ENCODE measurements around the gene TNRC18.
A peak's percentile ranks its signal among the peaks of the same experiment; 100 is the strongest.
"Not testable (repeated sequence)": the region's sequence is repeated elsewhere in the genome, so short reads cannot be mapped to it uniquely, and the experiment has no call there.

TNRC18 gene

GRCh38 chr7:5287802-5288201 lies 135.8 kb downstream of the TNRC18 start:
- no peak for DNase-seq

- not testable (repeated sequence) for DNase-seq
These were observed 136.3 kb downstream of the TNRC18 start for GRCh38 chr7:5287373-5287772.

- no peak for DNase-seq
These were observed 136.7 kb downstream of the TNRC18 start for GRCh38 chr7:5286933-5287332.

GRCh38 chr7:5284304-5285281 lies 139.0 kb downstream of the TNRC18 start:
- DNase-seq, result peak in 1 of 2 donors; percentile 16

GRCh38 chr7:5283421-5284303 lies 140.0 kb downstream of the TNRC18 start:
- DNase-seq, result no peak

- DNase-seq, result peak in 1 of 2 donors; percentile 16
These were observed 140.9 kb downstream of the TNRC18 start, which contains the start of gene SLC29A4 for GRCh38 chr7:5282543-5283316. TSS of gene SLC29A4 (plus strand) at chr7:5282943. CDS start at chr7:5287817, 4,874 bp downstream.

GRCh38 chr7:5281598-5282500 lies 141.8 kb downstream of the TNRC18 start:
- not testable (repeated sequence) for DNase-seq

- DNase-seq, result no peak
These were observed 143.9 kb downstream of the TNRC18 start for GRCh38 chr7:5279734-5280133.

GRCh38 chr7:5278766-5279165 lies 144.9 kb downstream of the TNRC18 start:
- DNase-seq, result no peak

GRCh38 chr7:5276611-5277010 lies 147.0 kb downstream of the TNRC18 start:
- no peak for DNase-seq

GRCh38 chr7:5276123-5276522 lies 147.5 kb downstream of the TNRC18 start:
- DNase-seq, result not testable (repeated sequence)

- DNase-seq, result not testable (repeated sequence)
These were observed 148.1 kb downstream of the TNRC18 start for GRCh38 chr7:5275510-5275909.

- DNase-seq, result not testable (repeated sequence)
These were observed 148.6 kb downstream of the TNRC18 start for GRCh38 chr7:5274985-5275431.

- no peak for DNase-seq
These were observed 149.2 kb downstream of the TNRC18 start for GRCh38 chr7:5274441-5274840.

GRCh38 chr7:5273831-5274405 lies 149.7 kb downstream of the TNRC18 start:
- DNase-seq, result not testable (repeated sequence)

GRCh38 chr7:5270788-5271187 lies 152.8 kb downstream of the TNRC18 start:
- DNase-seq, result no peak

- DNase-seq, result not testable (repeated sequence)
These were observed 153.5 kb downstream of the TNRC18 start for GRCh38 chr7:5269992-5270657.

- peak; percentile 76 for DNase-seq
These were observed 155.8 kb downstream of the TNRC18 start for GRCh38 chr7:5267829-5268228.

- DNase-seq, result no peak
These were observed 157.2 kb downstream of the TNRC18 start for GRCh38 chr7:5266191-5267028.

Data from inflammatory macrophage treated with lipopolysaccharide for 1 hour (primary cell).